GM12873 (cell line): ENCODE results near the gene CAMK2N2.

Experiments used
- TF ChIP-seq, protein P1 (sequence below): IDR thresholded peaks from 2 replicates; pipeline ENCODE4 v1.5.1; 2012; ENCODE audit warnings: low read depth, mild to moderate bottlenecking, moderate library complexity, low read length, control low read depth; ENCODE audit not compliant: insufficient read depth; ENCODE audit errors: missing control alignments

Gene CAMK2N2

DNA sequence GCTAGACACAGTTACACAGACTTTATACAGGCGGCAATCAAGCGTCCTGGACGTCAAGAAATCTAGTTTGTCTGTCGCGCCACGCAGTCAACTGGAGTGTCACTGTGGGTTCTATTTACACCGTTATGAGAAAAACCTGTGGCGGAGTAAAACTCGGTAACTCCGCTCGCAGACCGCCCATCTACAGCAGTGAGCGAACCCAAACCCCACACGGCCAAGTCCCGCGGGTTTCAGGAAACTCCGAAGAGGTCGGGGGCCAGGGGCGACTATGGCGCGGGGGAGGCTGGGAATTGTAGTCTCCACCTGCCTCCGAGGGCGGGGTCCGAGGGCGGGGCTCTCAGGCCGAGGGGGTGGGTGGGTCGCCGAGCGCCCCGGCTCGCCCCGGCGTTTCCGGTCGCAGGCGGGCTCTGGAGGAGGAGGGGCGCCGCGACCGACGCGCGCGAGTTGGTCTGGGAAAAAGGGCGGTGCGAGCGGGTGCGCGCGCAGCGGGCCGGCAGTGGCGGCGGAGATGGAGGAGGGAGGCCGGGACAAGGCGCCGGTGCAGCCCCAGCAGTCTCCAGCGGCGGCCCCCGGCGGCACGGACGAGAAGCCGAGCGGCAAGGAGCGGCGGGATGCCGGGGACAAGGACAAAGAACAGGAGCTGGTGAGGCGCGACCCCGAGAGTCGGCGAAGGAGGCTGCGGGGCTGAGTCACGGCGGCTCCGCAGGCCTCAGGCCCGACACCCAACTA is 37.6 kb upstream of the CAMK2N2 start, which contains the start of gene PSMD2:
PSMD2 (plus strand) TSS at position 483 of the 729 bp plus-strand sequence; CDS start at position 509, 26 bp downstream.
- TF ChIP-seq, protein P1, sequence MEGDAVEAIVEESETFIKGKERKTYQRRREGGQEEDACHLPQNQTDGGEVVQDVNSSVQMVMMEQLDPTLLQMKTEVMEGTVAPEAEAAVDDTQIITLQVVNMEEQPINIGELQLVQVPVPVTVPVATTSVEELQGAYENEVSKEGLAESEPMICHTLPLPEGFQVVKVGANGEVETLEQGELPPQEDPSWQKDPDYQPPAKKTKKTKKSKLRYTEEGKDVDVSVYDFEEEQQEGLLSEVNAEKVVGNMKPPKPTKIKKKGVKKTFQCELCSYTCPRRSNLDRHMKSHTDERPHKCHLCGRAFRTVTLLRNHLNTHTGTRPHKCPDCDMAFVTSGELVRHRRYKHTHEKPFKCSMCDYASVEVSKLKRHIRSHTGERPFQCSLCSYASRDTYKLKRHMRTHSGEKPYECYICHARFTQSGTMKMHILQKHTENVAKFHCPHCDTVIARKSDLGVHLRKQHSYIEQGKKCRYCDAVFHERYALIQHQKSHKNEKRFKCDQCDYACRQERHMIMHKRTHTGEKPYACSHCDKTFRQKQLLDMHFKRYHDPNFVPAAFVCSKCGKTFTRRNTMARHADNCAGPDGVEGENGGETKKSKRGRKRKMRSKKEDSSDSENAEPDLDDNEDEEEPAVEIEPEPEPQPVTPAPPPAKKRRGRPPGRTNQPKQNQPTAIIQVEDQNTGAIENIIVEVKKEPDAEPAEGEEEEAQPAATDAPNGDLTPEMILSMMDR = no peak

DNA sequence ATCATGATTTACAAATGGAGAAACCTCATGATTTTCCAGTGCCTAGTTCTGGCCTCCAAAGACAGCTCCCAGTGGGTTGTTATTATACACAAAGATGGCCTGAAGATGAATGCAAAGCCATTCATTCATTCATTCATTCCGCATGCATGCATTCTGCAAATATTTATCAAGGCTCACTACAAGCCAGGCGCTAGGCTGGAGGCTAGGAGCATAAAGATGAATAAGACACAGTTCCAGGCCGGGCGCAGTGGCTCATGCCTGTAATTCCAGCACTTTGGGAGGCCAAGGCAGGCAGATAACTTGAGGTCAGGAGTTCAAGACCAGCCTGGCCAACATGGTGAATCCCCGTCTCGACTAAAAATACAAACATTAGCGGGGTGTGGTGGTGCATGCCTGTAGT is 35.3 kb upstream of the CAMK2N2 start:
- TF ChIP-seq, protein P1 = no peak

DNA sequence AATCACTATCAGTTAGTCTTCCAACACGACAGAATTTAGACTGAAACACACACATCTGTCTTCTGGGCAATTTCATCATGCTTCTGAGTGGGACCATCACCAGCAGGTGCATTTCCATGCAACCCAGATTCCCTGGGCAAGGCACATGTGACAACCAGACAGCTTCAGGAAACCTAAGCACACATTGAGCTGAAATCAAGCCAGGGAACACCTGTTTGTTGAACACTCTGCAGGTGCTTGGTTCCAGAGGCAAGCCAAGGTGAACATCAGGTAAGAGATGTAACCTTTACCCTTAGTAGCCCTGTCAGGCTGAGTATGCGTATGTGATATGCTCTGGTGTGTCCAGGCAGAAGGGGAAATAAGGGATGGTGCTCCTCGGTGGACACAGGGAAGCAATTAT is 34.4 kb upstream of the CAMK2N2 start:
- TF ChIP-seq, protein P1 = no peak

DNA sequence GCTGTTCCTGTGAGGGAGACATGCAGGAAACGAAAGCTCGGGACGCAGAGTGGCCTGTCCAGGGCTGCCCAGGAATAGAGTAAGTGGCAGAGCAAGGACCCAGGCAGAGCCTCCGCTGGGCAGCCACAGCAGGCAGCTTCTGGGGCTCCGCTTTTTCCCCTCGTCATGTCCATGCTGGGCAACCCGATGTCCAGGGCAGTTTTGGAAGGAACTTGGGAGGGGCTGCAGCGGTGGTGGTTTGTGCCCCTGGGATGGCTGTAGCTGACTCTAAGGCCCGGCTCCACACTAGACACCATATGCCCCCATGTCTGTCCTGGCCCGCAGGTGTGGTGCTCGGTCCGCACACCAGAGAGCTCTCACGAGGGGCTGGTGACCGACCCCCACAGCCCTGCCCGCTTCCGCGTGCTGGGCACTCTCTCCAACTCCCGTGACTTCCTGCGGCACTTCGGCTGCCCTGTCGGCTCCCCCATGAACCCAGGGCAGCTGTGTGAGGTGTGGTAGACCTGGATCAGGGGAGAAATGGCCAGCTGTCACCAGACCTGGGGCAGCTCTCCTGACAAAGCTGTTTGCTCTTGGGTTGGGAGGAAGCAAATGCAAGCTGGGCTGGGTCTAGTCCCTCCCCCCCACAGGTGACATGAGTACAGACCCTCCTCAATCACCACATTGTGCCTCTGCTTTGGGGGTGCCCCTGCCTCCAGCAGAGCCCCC is 30.5 kb upstream of the CAMK2N2 start:
- TF ChIP-seq, protein P1 = no peak

DNA sequence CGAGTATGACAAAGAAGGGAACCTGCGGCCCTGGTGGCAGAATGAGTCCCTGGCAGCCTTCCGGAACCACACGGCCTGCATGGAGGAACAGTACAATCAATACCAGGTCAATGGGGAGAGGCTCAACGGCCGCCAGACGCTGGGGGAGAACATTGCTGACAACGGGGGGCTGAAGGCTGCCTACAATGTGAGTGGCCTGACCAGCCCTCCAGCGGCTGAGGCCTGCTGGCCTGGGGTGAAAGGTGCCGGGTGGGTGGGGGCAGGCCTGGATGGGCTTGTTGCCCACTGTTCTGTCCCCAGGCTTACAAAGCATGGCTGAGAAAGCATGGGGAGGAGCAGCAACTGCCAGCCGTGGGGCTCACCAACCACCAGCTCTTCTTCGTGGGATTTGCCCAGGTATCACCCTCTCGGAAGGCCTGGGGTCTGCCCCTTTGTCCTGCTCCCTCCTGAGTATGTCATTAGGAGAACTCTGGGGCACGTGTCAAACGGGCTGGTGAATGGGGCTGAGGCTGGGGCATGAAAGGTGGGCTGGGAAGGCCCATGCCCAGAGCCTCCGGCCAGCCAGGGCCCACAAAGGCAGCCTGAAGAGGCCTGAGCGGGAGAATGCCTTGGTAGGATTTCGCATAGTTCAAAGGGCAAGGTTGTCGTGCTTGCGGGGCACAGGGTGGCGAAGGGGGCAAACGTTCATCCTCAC is 29.8 kb upstream of the CAMK2N2 start:
- TF ChIP-seq, protein P1 = no peak

DNA sequence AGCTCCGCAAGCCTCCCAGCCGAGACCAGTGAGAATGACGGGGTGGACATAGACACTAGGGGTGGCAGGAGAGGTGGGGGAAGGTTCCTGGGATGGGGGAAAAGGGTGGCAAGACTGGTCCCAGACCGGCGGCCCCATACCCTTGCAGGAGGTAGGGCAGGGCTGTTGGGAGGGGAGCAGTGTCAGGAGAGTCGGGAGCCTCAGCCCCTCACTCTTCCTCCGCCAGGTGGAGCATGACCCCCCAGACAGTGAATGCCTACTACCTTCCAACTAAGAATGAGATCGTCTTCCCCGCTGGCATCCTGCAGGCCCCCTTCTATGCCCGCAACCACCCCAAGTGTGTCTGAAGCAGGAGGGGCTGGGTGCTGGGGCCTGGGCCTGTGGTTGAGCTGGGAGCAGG is 29.0 kb upstream of the CAMK2N2 start:
- TF ChIP-seq, protein P1 = no peak

DNA sequence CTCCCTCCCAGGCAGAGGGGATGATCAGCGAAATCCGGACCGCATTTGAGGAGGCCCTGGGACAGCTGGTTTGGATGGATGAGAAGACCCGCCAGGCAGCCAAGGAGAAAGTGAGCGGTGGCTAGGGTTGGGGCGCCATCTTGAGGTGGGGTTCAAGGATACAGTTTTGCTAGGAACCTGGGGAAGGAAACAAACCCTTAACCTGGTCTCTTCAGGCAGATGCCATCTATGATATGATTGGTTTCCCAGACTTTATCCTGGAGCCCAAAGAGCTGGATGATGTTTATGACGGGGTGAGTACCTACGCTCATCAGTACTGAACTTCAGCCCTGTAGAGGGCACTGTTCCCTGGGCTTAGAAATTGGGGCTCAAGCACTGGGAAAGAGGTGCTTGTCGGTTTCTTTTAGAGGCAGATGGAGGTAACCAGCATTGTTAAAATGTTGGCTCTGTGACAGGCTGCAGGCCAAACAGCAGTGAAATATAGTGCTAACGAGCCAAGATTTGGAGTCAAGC is 28.1 kb upstream of the CAMK2N2 start:
- TF ChIP-seq, protein P1 = peak; percentile 78
